Mammary epithelial cell (primary cell): ENCODE measurements around the gene CCDC27.

Experiments
- EZH2 ChIP-seq: IDR thresholded peaks from 2 replicates; pipeline ENCODE4 v1.6.1; 2012; ENCODE audit warnings: low read length, inconsistent platforms, borderline replicate concordance
- TF ChIP-seq, protein P1 (sequence below), 2 donors: IDR thresholded peaks in 1 of 2; conservative IDR thresholded peaks in 1 of 2; 2 replicates each; pipeline ENCODE4 v1.5.1; 2011 to 2012; ENCODE audit warnings: inconsistent platforms in 2 of 2, low read length in 2 of 2, mild to moderate bottlenecking in 2 of 2, control low read depth in 1 of 2, low read depth in 1 of 2; ENCODE audit not compliant: insufficient read depth in 1 of 2; ENCODE audit errors: extremely low read depth in 1 of 2

DNA sequence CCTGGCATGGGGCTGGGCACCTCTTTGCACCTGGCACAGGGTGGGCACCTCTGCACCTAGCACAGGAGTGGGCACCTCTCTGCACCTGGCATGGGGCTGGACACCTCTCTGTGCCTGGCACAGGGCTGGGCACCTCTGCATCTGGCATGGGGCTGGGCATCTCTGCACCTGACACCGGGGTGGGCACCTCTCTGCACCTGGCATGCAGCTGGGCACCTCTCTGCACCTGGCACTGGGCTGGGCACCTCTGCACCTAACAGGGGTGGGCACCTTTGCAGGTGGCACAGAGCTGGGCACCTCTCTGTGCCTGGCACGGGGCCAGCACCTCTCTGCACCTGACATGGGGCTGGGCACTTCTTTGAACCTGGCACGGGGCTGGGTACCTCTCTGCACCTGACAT, 29.4 kb upstream of the CCDC27 start:
- TF ChIP-seq, protein P1, sequence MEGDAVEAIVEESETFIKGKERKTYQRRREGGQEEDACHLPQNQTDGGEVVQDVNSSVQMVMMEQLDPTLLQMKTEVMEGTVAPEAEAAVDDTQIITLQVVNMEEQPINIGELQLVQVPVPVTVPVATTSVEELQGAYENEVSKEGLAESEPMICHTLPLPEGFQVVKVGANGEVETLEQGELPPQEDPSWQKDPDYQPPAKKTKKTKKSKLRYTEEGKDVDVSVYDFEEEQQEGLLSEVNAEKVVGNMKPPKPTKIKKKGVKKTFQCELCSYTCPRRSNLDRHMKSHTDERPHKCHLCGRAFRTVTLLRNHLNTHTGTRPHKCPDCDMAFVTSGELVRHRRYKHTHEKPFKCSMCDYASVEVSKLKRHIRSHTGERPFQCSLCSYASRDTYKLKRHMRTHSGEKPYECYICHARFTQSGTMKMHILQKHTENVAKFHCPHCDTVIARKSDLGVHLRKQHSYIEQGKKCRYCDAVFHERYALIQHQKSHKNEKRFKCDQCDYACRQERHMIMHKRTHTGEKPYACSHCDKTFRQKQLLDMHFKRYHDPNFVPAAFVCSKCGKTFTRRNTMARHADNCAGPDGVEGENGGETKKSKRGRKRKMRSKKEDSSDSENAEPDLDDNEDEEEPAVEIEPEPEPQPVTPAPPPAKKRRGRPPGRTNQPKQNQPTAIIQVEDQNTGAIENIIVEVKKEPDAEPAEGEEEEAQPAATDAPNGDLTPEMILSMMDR (conservative IDR thresholded peaks at IDR 0.05 in 1 of 2, IDR thresholded peaks at IDR 0.05 in 1 of 2; ENCODE audit: extremely low read depth in 1 of 2, insufficient read depth in 1 of 2, low read depth in 1 of 2, low read length in 2 of 2): no peak
- TF ChIP-seq EZH2: no peak
